Cardiac muscle cell (in vitro differentiated cells and primary cell): ENCODE measurements around the gene QRICH1. TPM values are rescaled to one million over a fixed set of nuclear protein-coding genes. Genes with fewer than 3 reads are reported as not detected.

Experiments
- DNase-seq, 2 donors: peaks; one replicate each; pipeline versions ENCODE4 v3.0.0 to v3.0.0-alpha.2; 2010 to 2017; ENCODE audit warnings: low read depth in 1 of 2, low spot score in 1 of 2
- H3K27ac ChIP-seq: fragments of 200-600 bp; sonication (generic); 2 replicates; pipeline ENCODE4 v1.5.1; 2016
- H3K27me3 ChIP-seq: fragments of 200-600 bp; sonication (generic); 2 replicates; pipeline ENCODE4 v1.6.0; 2016; ENCODE audit warnings: control low read depth
- H3K36me3 ChIP-seq: fragments of 200-600 bp; sonication (generic); 2 replicates; pipeline ENCODE4 v1.5.1; 2016; ENCODE audit warnings: control low read depth
- H3K4me1 ChIP-seq: fragments of 200-600 bp; sonication (generic); 2 replicates; pipeline ENCODE4 v1.8.1; 2017; ENCODE audit warnings: low read depth, mild to moderate bottlenecking, mixed run types
- H3K4me3 ChIP-seq: fragments of 200-600 bp; sonication (generic); 2 replicates; pipeline ENCODE4 v1.5.1; 2016; ENCODE audit warnings: mild to moderate bottlenecking
- H3K9me3 ChIP-seq: fragments of 200-600 bp; sonication (generic); 2 replicates; pipeline ENCODE4 v1.5.1; 2017; ENCODE audit warnings: low read depth, mild to moderate bottlenecking, control low read depth
- CTCF ChIP-seq: IDR thresholded peaks from 2 replicates; pipeline ENCODE4 v1.5.1; 2012; ENCODE audit warnings: low read depth, mild to moderate bottlenecking, low read length
- polyA plus RNA-seq: library from polyadenylated mRNA; unstranded; fragments of >200 nt; fragmentation: Nextera tagmentation; extraction: Ambion mirVana; gene quantifications from 2 replicates; pipeline ENCODE4 v1.2.1, GENCODE V29; 2016
- total RNA-seq: library from RNA; depleted of rRNA; stranded (reverse); fragments of >200 nt; gene quantifications from 2 replicates; pipeline ENCODE4 v1.2.3, GENCODE V29; 2016

Gene QRICH1
- total and polyA plus RNA-seq, 2 experiments from 2014 or later: 44.3 to 116 TPM

DNA sequence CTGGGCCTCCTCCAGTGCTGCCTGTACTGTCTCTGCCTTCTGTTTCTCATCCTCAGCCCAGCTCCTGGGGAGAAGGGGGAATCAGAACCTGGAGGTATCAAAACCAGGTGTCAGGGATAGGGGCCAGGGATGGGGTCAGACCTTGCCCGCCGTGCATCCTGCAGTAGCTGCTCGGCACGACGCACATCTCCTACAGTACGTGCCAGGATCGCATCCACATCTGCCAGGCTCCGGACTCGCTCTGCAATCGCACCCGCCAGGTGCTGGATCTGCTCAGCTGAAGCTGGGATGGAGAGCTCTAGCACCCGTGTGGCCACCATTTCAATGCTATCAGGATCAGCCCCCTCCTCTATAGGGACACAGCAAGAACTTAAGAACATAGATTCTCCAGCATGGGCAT, 28.2 kb upstream of the QRICH1 start:
- Histone ChIP-seq H3K9me3 (no peaks in the 10 kb centered on the region), H3K27me3 (no peaks in the 10 kb centered on the region), H3K27ac (peak overlapping the region; percentile 98), H3K36me3 (peaks cover 41% of the 10 kb centered on the region), H3K4me3 (no peak overlapping the region), H3K4me1 (peaks cover 10% of the 10 kb centered on the region)
- DNase-seq: no peak
- no peak for TF ChIP-seq CTCF

GRCh38 chr3:49121132-49121736, 27.4 kb upstream of the QRICH1 start:
- H3K27me3 ChIP-seq: no peaks in the 10 kb centered on the region
- DNase-seq: no peak
- H3K4me3 ChIP-seq: peak overlapping the region; percentile 62
- H3K9me3 ChIP-seq: no peaks in the 10 kb centered on the region
- peak overlapping the region; percentile 98 for H3K27ac ChIP-seq
- TF ChIP-seq CTCF: no peak
- H3K4me1 ChIP-seq: peaks cover 10% of the 10 kb centered on the region
- H3K36me3 ChIP-seq: peaks cover 48% of the 10 kb centered on the region

DNA sequence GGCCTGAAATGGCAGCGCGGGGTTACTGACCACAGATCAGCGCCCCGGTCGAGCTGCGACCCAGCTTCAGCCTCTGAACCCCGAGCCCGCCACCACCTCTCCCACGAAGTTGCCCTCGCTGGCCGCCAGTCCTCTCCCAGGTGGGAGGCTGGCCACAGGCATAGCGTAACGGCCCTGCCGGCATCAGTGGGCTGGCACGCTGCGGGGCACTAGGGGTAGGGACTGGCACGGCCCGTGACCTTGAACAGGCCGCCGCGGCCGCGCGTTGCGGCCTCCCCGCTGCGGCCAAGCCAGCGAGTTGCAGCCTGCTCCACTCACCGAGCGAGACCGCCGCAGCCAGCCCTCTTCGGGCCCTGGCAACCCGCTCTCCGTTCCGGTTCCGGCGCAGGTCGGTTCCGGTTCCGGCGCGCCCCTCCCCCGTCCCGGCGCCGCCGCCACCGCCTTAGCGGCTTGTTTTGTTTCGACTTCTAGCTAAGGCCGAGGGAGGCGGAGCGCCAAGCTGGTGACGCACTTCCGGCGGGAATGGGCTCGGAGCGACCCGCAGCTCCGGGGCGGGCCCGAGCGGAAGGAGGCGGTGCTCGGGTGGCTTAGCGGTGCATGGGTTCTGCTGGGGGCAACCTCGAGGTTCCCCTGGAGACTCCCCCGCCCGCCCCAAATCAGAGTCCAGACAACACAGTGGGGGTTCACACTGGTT, 26.7 kb upstream of the QRICH1 start, which contains the start of gene USP19:
USP19 (minus strand) TSS at position 386 of the 694 bp plus-strand sequence. CDS start 1,678 bp downstream, outside the sequence.
- peak; percentile 95 to 96 for DNase-seq
- Histone ChIP-seq H3K4me3 (peak within 1 kb of the TSS; percentile 62), H3K36me3 (peaks cover 49% of the 10 kb centered on the region), H3K27me3 (no peaks in the 10 kb centered on the region), H3K4me1 (peaks cover 10% of the 10 kb centered on the region), H3K27ac (peak within 1 kb of the TSS; percentile 98), H3K9me3 (no peaks in the 10 kb centered on the region)
- no peak for TF ChIP-seq CTCF

GRCh38 chr3:49120096-49120437, 26.2 kb upstream of the QRICH1 start:
- peaks cover 10% of the 10 kb centered on the region for H3K4me1 ChIP-seq
- no peaks in the 10 kb centered on the region for H3K27me3 ChIP-seq
- peak overlapping the region; percentile 62 for H3K4me3 ChIP-seq
- H3K27ac ChIP-seq: peak overlapping the region; percentile 98
- H3K9me3 ChIP-seq: no peaks in the 10 kb centered on the region
- no peak for TF ChIP-seq CTCF
- H3K36me3 ChIP-seq: peaks cover 51% of the 10 kb centered on the region
- no peak for DNase-seq

GRCh38 chr3:49119439-49119838, 25.6 kb upstream of the QRICH1 start:
- Histone ChIP-seq H3K9me3 (no peaks in the 10 kb centered on the region), H3K4me3 (peak overlapping the region; percentile 62), H3K36me3 (peaks cover 55% of the 10 kb centered on the region), H3K4me1 (peaks cover 10% of the 10 kb centered on the region), H3K27me3 (no peaks in the 10 kb centered on the region), H3K27ac (peak overlapping the region; percentile 98)
- TF ChIP-seq CTCF: no peak
- DNase-seq: no peak
